Astrocyte (in vitro differentiated cells and primary cell): ENCODE data around the gene CNOT10. TPM values are rescaled to one million over a fixed set of nuclear protein-coding genes. Genes with fewer than 3 reads are reported as not detected.
"Not testable (repeated sequence)": the region's sequence is repeated elsewhere in the genome, so short reads cannot be mapped to it uniquely, and the experiment has no call there.

ENCODE experiments used
- DNase-seq: peaks from one replicate; pipeline ENCODE4 v3.0.0-alpha.2; 2010; ENCODE audit warnings: low read depth
- FAIRE-seq: peaks from 2 replicates; lab custom pipeline; 2011; peaks lifted over from hg19 to GRCh38; lab: Jason Lieb, UNC
- H2AFZ ChIP-seq: 2 replicates; pipeline ENCODE4 v1.6.0; 2012; ENCODE audit warnings: low read depth, low read length, inconsistent platforms
- H3K27ac ChIP-seq: 2 replicates; pipeline ENCODE4 v1.5.1; 2011; ENCODE audit warnings: low read depth, low read length, inconsistent platforms
- H3K27me3 ChIP-seq: 2 replicates; pipeline ENCODE4 v1.6.0; 2011; ENCODE audit warnings: low read length, inconsistent platforms; ENCODE audit not compliant: insufficient read depth
- H3K36me3 ChIP-seq: 2 replicates; pipeline ENCODE4 v1.5.1; 2011; ENCODE audit warnings: low read length, inconsistent platforms; ENCODE audit not compliant: insufficient read depth
- H3K4me1 ChIP-seq: 2 replicates; pipeline ENCODE4 v1.5.1; 2011; ENCODE audit warnings: low read length, inconsistent platforms; ENCODE audit not compliant: insufficient read depth
- H3K4me2 ChIP-seq: 2 replicates; pipeline ENCODE4 v1.6.0; 2012; ENCODE audit warnings: low read length, inconsistent platforms
- H3K4me3 ChIP-seq: 2 replicates; pipeline ENCODE4 v1.5.1; 2011; ENCODE audit warnings: low read depth, mild to moderate bottlenecking, low read length, inconsistent platforms; ENCODE audit not compliant: insufficient read depth
- H3K79me2 ChIP-seq: 2 replicates; pipeline ENCODE4 v1.6.0; 2012; ENCODE audit warnings: mild to moderate bottlenecking, low read length, inconsistent platforms; ENCODE audit not compliant: insufficient read depth
- H3K9ac ChIP-seq: 2 replicates; pipeline ENCODE4 v1.6.0; 2012; ENCODE audit warnings: mild to moderate bottlenecking, low read length, inconsistent platforms
- H3K9me3 ChIP-seq: 2 replicates; pipeline ENCODE4 v1.5.1; 2012; ENCODE audit warnings: low read depth, mild to moderate bottlenecking, low read length, inconsistent platforms; ENCODE audit not compliant: insufficient read depth
- H4K20me1 ChIP-seq: 2 replicates; pipeline ENCODE4 v1.6.0; 2012; ENCODE audit warnings: low read length, inconsistent platforms; ENCODE audit not compliant: insufficient read depth
- H3K27ac Mint-ChIP-seq: one replicate; pipeline ENCODE4 v1.8.0; 2021; ENCODE audit warnings: mild to moderate bottlenecking, mixed read lengths; ENCODE audit not compliant: unreplicated experiment
- H3K27me3 Mint-ChIP-seq: one replicate; pipeline ENCODE4 v1.8.0; 2021; ENCODE audit warnings: low read depth, mixed read lengths; ENCODE audit not compliant: unreplicated experiment
- H3K36me3 Mint-ChIP-seq: one replicate; pipeline ENCODE4 v1.8.0; 2021; ENCODE audit warnings: low read depth, mixed read lengths; ENCODE audit not compliant: unreplicated experiment
- H3K4me1 Mint-ChIP-seq: one replicate; pipeline ENCODE4 v1.8.0; 2021; ENCODE audit warnings: low read depth, mixed read lengths; ENCODE audit not compliant: unreplicated experiment
- H3K4me3 Mint-ChIP-seq: one replicate; pipeline ENCODE4 v1.8.0; 2021; ENCODE audit warnings: mild to moderate bottlenecking, moderate library complexity, mixed read lengths; ENCODE audit not compliant: unreplicated experiment
- H3K9me3 Mint-ChIP-seq: one replicate; pipeline ENCODE4 v1.8.0; 2021; ENCODE audit warnings: mild to moderate bottlenecking, mixed read lengths; ENCODE audit not compliant: unreplicated experiment
- CTCF ChIP-seq: IDR thresholded peaks from 2 replicates; pipeline ENCODE4 v1.5.1; 2011; ENCODE audit warnings: low read depth, mild to moderate bottlenecking, inconsistent platforms, low read length, moderate library complexity; ENCODE audit not compliant: insufficient read depth
- EZH2 ChIP-seq: IDR thresholded peaks from 2 replicates; pipeline ENCODE4 v1.6.1; 2012; ENCODE audit warnings: mild to moderate bottlenecking, low read length, inconsistent platforms; ENCODE audit not compliant: insufficient read depth
- total RNA-seq: library from RNA; stranded (reverse); gene quantifications from 2 replicates; pipeline ENCODE4 v1.2.1, GENCODE V29; 2021

Gene CNOT10
- total RNA-seq, 1 donor from 2014 or later: 26.2 TPM

GRCh38 chr3:32734756-32735155 lies 49.8 kb downstream of the CNOT10 start:
- Histone ChIP-seq H3K4me3 (no peak overlapping the region), H3K9ac (no peak overlapping the region), H3K4me1 (no peaks in the 10 kb centered on the region), H2AFZ (no peak overlapping the region), H3K27ac (no peak overlapping the region), H3K9me3 (no peaks in the 10 kb centered on the region), H3K36me3 (peaks cover 5% of the 10 kb centered on the region), H3K4me2 (no peak overlapping the region), H3K79me2 (no peaks in the 10 kb centered on the region), H4K20me1 (no peaks in the 10 kb centered on the region), H3K27me3 (no peaks in the 10 kb centered on the region)
- DNase-seq (no peak), FAIRE-seq (no peak)
- H3K36me3 Mint-ChIP-seq: no peaks in the 10 kb centered on the region
- no peaks in the 10 kb centered on the region for H3K27me3 Mint-ChIP-seq
- TF ChIP-seq EZH2 (no peak), CTCF (no peak)
- no peak overlapping the region for H3K27ac Mint-ChIP-seq
- H3K4me3 Mint-ChIP-seq: no peak overlapping the region
- no peaks in the 10 kb centered on the region for H3K4me1 Mint-ChIP-seq
- H3K9me3 Mint-ChIP-seq: no peaks in the 10 kb centered on the region

GRCh38 chr3:32743470-32743869 lies 58.5 kb downstream of the CNOT10 start:
- not testable (repeated sequence) for FAIRE-seq, H3K4me3 Mint-ChIP-seq, H3K9me3 Mint-ChIP-seq, H3K27me3 ChIP-seq, H3K36me3 Mint-ChIP-seq, H3K27me3 Mint-ChIP-seq, H4K20me1 ChIP-seq, H3K9me3 ChIP-seq, H3K27ac Mint-ChIP-seq, H3K4me2 ChIP-seq, H3K27ac ChIP-seq, H3K4me1 Mint-ChIP-seq, H2AFZ ChIP-seq, H3K4me1 ChIP-seq, H3K36me3 ChIP-seq, DNase-seq, H3K79me2 ChIP-seq, H3K4me3 ChIP-seq, H3K9ac ChIP-seq

GRCh38 chr3:32743934-32744333 lies 58.9 kb downstream of the CNOT10 start:
- Histone ChIP-seq H3K4me3 (no peak overlapping the region), H3K4me1 (no peaks in the 10 kb centered on the region), H3K27ac (no peak overlapping the region), H3K9me3 (no peaks in the 10 kb centered on the region), H3K9ac (no peak overlapping the region), H3K4me2 (no peak overlapping the region), H3K27me3 (no peaks in the 10 kb centered on the region), H2AFZ (no peak overlapping the region), H4K20me1 (no peaks in the 10 kb centered on the region), H3K36me3 (peaks cover 6% of the 10 kb centered on the region), H3K79me2 (no peaks in the 10 kb centered on the region)
- Mint-ChIP-seq H3K4me1 (no peaks in the 10 kb centered on the region), H3K27ac (no peak overlapping the region), H3K4me3 (no peak overlapping the region), H3K27me3 (no peaks in the 10 kb centered on the region), H3K36me3 (peaks cover 3% of the 10 kb centered on the region), H3K9me3 (no peaks in the 10 kb centered on the region)
- TF ChIP-seq CTCF (no peak), EZH2 (no peak)
- FAIRE-seq (no peak), DNase-seq (no peak)
